Neural progenitor cell (in vitro differentiated cells): Measurements from ENCODE around the gene CPNE8.

Experiments
- EZH2 ChIP-seq: fragments of 200-600 bp; sonication (generic); IDR thresholded peaks from 2 replicates; pipeline ENCODE4 v1.6.1; 2017; ENCODE audit warnings: antibody characterized with exemption, mild to moderate bottlenecking, moderate library complexity
- EZH2phosphoT487 ChIP-seq: fragments of 200-600 bp; sonication (generic); IDR thresholded peaks from 2 replicates; pipeline ENCODE4 v1.6.1; 2017; ENCODE audit warnings: antibody characterized with exemption
- TF ChIP-seq, protein P1 (sequence below): fragments of 200-600 bp; sonication (generic); IDR thresholded peaks from 2 replicates; pipeline ENCODE4 v1.5.1; 2017; ENCODE audit warnings: antibody characterized with exemption, mild to moderate bottlenecking

DNA sequence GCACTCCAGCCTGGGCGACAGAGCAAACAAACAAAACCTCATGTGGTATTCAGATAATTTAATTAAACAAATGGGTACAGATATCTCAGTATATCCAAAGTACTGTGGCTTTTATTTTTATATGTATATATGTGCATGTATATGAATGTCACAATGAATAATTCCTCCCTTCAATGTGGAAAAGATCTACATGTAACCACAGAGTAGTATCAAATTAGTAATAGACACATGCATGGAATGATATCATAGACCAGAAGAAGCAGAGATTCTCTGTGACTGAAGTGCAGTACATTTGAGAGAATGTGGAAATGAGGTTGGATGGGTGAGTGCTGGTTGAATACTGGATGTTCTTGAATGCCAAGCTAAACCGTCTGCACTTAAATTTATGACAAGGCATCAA, 222.9 kb downstream of the CPNE8 start:
- no peak for TF ChIP-seq EZH2
- TF ChIP-seq, protein P1, sequence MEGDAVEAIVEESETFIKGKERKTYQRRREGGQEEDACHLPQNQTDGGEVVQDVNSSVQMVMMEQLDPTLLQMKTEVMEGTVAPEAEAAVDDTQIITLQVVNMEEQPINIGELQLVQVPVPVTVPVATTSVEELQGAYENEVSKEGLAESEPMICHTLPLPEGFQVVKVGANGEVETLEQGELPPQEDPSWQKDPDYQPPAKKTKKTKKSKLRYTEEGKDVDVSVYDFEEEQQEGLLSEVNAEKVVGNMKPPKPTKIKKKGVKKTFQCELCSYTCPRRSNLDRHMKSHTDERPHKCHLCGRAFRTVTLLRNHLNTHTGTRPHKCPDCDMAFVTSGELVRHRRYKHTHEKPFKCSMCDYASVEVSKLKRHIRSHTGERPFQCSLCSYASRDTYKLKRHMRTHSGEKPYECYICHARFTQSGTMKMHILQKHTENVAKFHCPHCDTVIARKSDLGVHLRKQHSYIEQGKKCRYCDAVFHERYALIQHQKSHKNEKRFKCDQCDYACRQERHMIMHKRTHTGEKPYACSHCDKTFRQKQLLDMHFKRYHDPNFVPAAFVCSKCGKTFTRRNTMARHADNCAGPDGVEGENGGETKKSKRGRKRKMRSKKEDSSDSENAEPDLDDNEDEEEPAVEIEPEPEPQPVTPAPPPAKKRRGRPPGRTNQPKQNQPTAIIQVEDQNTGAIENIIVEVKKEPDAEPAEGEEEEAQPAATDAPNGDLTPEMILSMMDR, result no peak
- TF ChIP-seq EZH2phosphoT487, result no peak
